Astrocyte of the cerebellum (primary cell): ENCODE data around the gene CEMIP2.

Experiments
- DNase-seq: peaks from one replicate; pipeline ENCODE4 v3.0.0-alpha.2; 2011; ENCODE audit warnings: low read depth
- H3K4me3 ChIP-seq: 2 replicates; pipeline ENCODE4 v1.5.1; 2011; ENCODE audit warnings: mild to moderate bottlenecking, low read depth, low read length, moderate library complexity
- CTCF ChIP-seq: IDR thresholded peaks from 2 replicates; pipeline ENCODE4 v1.5.1; 2012; ENCODE audit warnings: low read length, low read depth, moderate library complexity, mild to moderate bottlenecking; ENCODE audit errors: missing control alignments
- in situ Hi-C: cut with HindIII; loops from 2 replicates; pipeline ENCODE4 v1.10.0; 2017; ENCODE audit warnings: low sequenced_read_pairs

The CEMIP2 gene

GRCh38 chr9:71669284-71669995 lies 98.9 kb downstream of the CEMIP2 start:
- no peak for TF ChIP-seq CTCF
- H3K4me3 ChIP-seq: no peak overlapping the region
- in situ Hi-C loops: no loop called here
- no peak for DNase-seq

- no peak overlapping the region for H3K4me3 ChIP-seq
- TF ChIP-seq CTCF: no peak
- in situ Hi-C loops: no loop called here
- DNase-seq: no peak
These were observed 99.6 kb downstream of the CEMIP2 start for GRCh38 chr9:71668717-71669116.

- DNase-seq: no peak
- no peak overlapping the region for H3K4me3 ChIP-seq
- no peak for TF ChIP-seq CTCF
- in situ Hi-C loops: no loop called here
These were observed 103.1 kb downstream of the CEMIP2 start for GRCh38 chr9:71665247-71665646.

GRCh38 chr9:71664566-71664965 lies 103.7 kb downstream of the CEMIP2 start:
- H3K4me3 ChIP-seq: no peak overlapping the region
- in situ Hi-C loops: no loop called here
- TF ChIP-seq CTCF: no peak
- no peak for DNase-seq

GRCh38 chr9:71663931-71664459 lies 104.3 kb downstream of the CEMIP2 start:
- in situ Hi-C loops: no loop called here
- H3K4me3 ChIP-seq: no peak overlapping the region
- no peak for DNase-seq
- no peak for TF ChIP-seq CTCF

- no peak for TF ChIP-seq CTCF
- in situ Hi-C loops: no loop called here
- no peak overlapping the region for H3K4me3 ChIP-seq
- peak; percentile 65 for DNase-seq
These were observed 105.1 kb downstream of the CEMIP2 start for GRCh38 chr9:71663216-71663615.
